ENCODE results near the gene PLAC1. TPM values are rescaled to one million over a fixed set of nuclear protein-coding genes. Genes with fewer than 3 reads are reported as not detected.

The PLAC1 gene
- total and polyA plus RNA-seq, 2 of the 4 experiments (the other 2 are of a cell fraction), result 0.36 to 0.74 TPM

- Histone ChIP-seq H3K36me3 (ENCODE audit: control insufficient read depth, insufficient read depth, low read length) (no peaks in the 10 kb centered on the region), H3K56ac (ENCODE audit: extremely low read depth, insufficient read depth, low read length) (peak overlapping the region; percentile 92; the same call in 1 of the 2 replicates), H2BK15ac (ENCODE audit: low read depth, low read length) (peak overlapping the region; percentile 91), H3K18ac (ENCODE audit: low read depth, low read length) (peak overlapping the region; percentile 93), H3K9me3 (ENCODE audit: control insufficient read depth, insufficient read depth, low read length) (no peaks in the 10 kb centered on the region), H3K4me2 (ENCODE audit: low read depth, low read length) (no peak overlapping the region), H3K4me3 (ENCODE audit: insufficient read depth, low read depth, low read length) (no peak overlapping the region), H2AK9ac (replicated peaks; ENCODE audit: low read depth, low read length, poor library complexity) (peak overlapping the region; percentile 96), H3K27me3 (ENCODE audit: control insufficient read depth, insufficient read depth, low read length) (no peaks in the 10 kb centered on the region), H2AFZ (replicated peaks; ENCODE audit: low read length, poor library complexity) (peak overlapping the region; percentile 76), H4K5ac (ENCODE audit: low read depth, low read length) (peak overlapping the region; percentile 92), H3K14ac (replicated peaks; ENCODE audit: low read depth, low read length) (peak overlapping the region; percentile 98), H4K20me1 (ENCODE audit: insufficient read depth, low read length) (no peaks in the 10 kb centered on the region), H2AK5ac (ENCODE audit: low read depth, low read length) (peak overlapping the region; percentile 96), H3K9me1 (ENCODE audit: insufficient read depth, low read length) (peaks cover 12% of the 10 kb centered on the region; the same call in 1 of the 2 replicates), H3K27ac (ENCODE audit: insufficient read depth, low read length) (peak overlapping the region; percentile 99), H3K9ac (ENCODE audit: low read depth, low read length) (peak overlapping the region; percentile 6; the same call in 1 of the 2 replicates), H3K79me1 (ENCODE audit: low read depth in 1 of 2, low read length in 2 of 2) (no peaks in the 10 kb centered on the region), H3K4ac (ENCODE audit: low read depth, low read length) (peak overlapping the region; percentile 99), H2BK20ac (ENCODE audit: low read depth, low read length) (peak overlapping the region; percentile 100), H2BK5ac (ENCODE audit: low read depth, low read length, poor library complexity, severe bottlenecking) (peak overlapping the region; percentile 94), H2BK120ac (ENCODE audit: low read depth, low read length) (peak overlapping the region; percentile 100), H4K91ac (ENCODE audit: insufficient read depth, low read depth, low read length) (peak overlapping the region; percentile 99), H3K23ac (ENCODE audit: low read depth, low read length) (peak overlapping the region; percentile 99), H3K4me1 (ENCODE audit: control insufficient read depth, insufficient read depth, low read length) (peaks cover 12% of the 10 kb centered on the region), H4K8ac (ENCODE audit: low read depth in 2 of 2, low read length in 2 of 2) (peak overlapping the region; percentile 91 to 96)
- TF ChIP-seq MXI1 (IDR thresholded peaks at IDR 0.05; ENCODE audit: borderline replicate concordance, low read depth, low read length) (no peak), BHLHE40 (IDR thresholded peaks at IDR 0.05; ENCODE audit: low read depth, low read length) (no peak), CTCF (conservative IDR thresholded peaks at IDR 0.05; ENCODE audit: low read depth, low read length) (no peak), SMC3 (IDR thresholded peaks at IDR 0.05; ENCODE audit: low read depth, low read length) (no peak), ELK1 (IDR thresholded peaks at IDR 0.05; ENCODE audit: borderline replicate concordance, low read depth, low read length) (no peak)
- dilution Hi-C loops (cut with HindIII; ENCODE audit: low sequenced_read_pairs, unreplicated experiment), result no loop called here
- in situ Hi-C loops (cut with MboI; ENCODE audit: low sequenced_read_pairs), result no loop called here
- WGBS, 2 experiments (ENCODE audit: extremely low coverage in 2 of 2, insufficient read length in 1 of 2), result 33% methylated on average over 2 of the region's 4 CpGs; no CpG with 5 or more reads in 1 of the 2 experiments
- DNase-seq (peak; percentile 42), ATAC-seq (ENCODE audit: low read depth) (peak; percentile 15)
- no TSS peak for BruUV-seq (replicated peaks)
- CTCF ChIA-PET, result interaction anchor here (0.9 to 2.0 kb wide), 2 partner anchors 35 to 84 kb away, joined by 3 to 5 read pairs; no protein-coding TSS in a partner anchor
- intact Hi-C loops (cut with micrococcal nuclease), result loop anchor here (2.0 to 5.0 kb wide), 2 partner anchors 18 to 147 kb away; no protein-coding TSS in a partner anchor
- POLR2A ChIA-PET (ENCODE audit: unreplicated experiment), result interaction anchor here (0.6 kb wide), 1 partner anchor 65 kb away, joined by 4 read pairs; no protein-coding TSS in a partner anchor
Observed at GRCh38 chrX:134604701-134605311, 53.5 kb downstream of the PLAC1 start.

Measured in IMR-90 (cell line).